ENCODE measurements around the gene GSTM1.

DNA sequence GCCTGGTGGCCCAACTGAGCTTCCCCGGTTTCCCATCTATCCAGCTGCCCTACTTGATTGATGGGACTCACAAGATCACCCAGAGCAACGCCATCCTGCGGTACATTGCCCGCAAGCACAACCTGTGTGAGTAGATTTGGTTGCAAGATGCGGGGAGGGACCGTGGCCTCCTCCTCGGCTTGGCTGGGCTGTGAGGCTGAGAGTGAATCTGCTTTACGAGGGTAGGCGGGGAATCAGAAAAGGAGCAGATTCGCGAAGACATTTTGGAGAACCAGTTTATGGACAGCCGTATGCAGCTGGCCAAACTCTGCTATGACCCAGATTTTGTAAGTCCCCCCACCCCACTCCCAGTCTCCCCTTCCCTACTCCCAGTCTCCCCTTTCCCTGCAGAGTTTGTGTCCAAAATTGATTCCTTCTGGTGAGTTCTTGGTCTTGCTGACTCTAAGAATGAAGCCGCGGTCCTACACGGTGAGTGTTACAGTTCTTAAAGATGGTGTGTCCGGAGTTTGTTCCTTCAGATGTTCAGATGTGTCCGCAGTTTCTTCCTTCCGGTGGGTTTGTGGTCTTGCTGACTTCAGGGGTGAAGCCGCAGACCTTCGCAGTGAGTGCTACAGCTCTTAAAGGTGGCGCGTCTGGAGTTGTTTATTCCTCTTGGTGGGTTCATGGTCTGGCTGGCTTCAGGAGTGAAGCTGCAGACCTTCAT lies 18.2 kb upstream of the GSTM1 start:
- TF ChIP-seq GATA2 (IDR thresholded peaks at IDR 0.05; ENCODE audit: low read depth, low read length) (no peak), GATA3 (IDR thresholded peaks at IDR 0.05; ENCODE audit: low read depth, low read length) (no peak)

Measured in SH-SY5Y (cell line).